WTC11 (cell line): ENCODE data around the gene PPP1R3F. TPM values are rescaled to one million over a fixed set of nuclear protein-coding genes. Genes with fewer than 3 reads are reported as not detected.

Experiments
- ATAC-seq: fragments of 200-7000 bp; cut with Tn5 transposase; 2 replicates; pipeline ENCODE4 v1.10.0; 2021; ENCODE audit warnings: mild to moderate bottlenecking, moderate library complexity
- CTCF ChIA-PET: fragments of 300-600 bp; sonication (Branson Sonifier 250); formaldehyde crosslinking; loops from one replicate; lab custom pipeline; 2021; ENCODE audit warnings: antibody characterized with exemption; lab: Charles Lee
- POLR2A ChIA-PET: fragments of 350-600 bp; sonication (Branson Sonifier 250); formaldehyde crosslinking; loops from one replicate; lab custom pipeline; 2021; ENCODE audit warnings: antibody characterized with exemption; lab: Charles Lee
- DNase-seq: peaks from one replicate; pipeline ENCODE4 v3.0.0; 2021; ENCODE audit warnings: low spot score
- H3K27ac Mint-ChIP-seq: 2 replicates; pipeline ENCODE4 v1.8.0; 2021; ENCODE audit warnings: mixed read lengths
- H3K27me3 Mint-ChIP-seq: 2 replicates; pipeline ENCODE4 v1.8.0; 2021; ENCODE audit warnings: low read depth, mild to moderate bottlenecking, moderate library complexity, mixed read lengths
- H3K36me3 Mint-ChIP-seq: 2 replicates; pipeline ENCODE4 v1.8.0; 2021; ENCODE audit warnings: mixed read lengths
- H3K4me1 Mint-ChIP-seq: 2 replicates; pipeline ENCODE4 v1.8.0; 2022; ENCODE audit warnings: mixed read lengths
- H3K4me3 Mint-ChIP-seq: 2 replicates; pipeline ENCODE4 v1.8.0; 2021; ENCODE audit warnings: mild to moderate bottlenecking, moderate library complexity, mixed read lengths
- H3K9me3 Mint-ChIP-seq: 2 replicates; pipeline ENCODE4 v1.8.0; 2021; ENCODE audit warnings: mixed read lengths
- AR ChIP-seq: fragments of 250-450 bp; sonication (Bioruptor Pico); IDR thresholded peaks from 2 replicates; pipeline ENCODE4 v1.9.0; 2021; ENCODE audit warnings: mild to moderate bottlenecking
- ATF1 ChIP-seq: sonication (generic); formaldehyde crosslinking; IDR thresholded peaks from 2 replicates; pipeline ENCODE4 v1.8.1; 2023; ENCODE audit warnings: mild to moderate bottlenecking, moderate library complexity, missing genetic modification reagents
- EMX1 ChIP-seq: fragments of 250-450 bp; sonication (Bioruptor Pico); IDR thresholded peaks from 2 replicates; pipeline ENCODE4 v1.8.0; 2021; ENCODE audit warnings: mild to moderate bottlenecking
- ERG ChIP-seq: fragments of 250-450 bp; sonication (Bioruptor Pico); IDR thresholded peaks from 2 replicates; pipeline ENCODE4 v1.8.0; 2021; ENCODE audit warnings: mild to moderate bottlenecking
- ESRRA ChIP-seq: sonication (generic); formaldehyde crosslinking; IDR thresholded peaks from 2 replicates; pipeline ENCODE4 v1.8.1; 2022; ENCODE audit warnings: mild to moderate bottlenecking, missing genetic modification reagents, borderline replicate concordance
- GTF2I ChIP-seq: fragments of 250-450 bp; sonication (Bioruptor Pico); conservative IDR thresholded peaks from 2 replicates; pipeline ENCODE4 v1.4.0; 2021; ENCODE audit warnings: mild to moderate bottlenecking
- JUN ChIP-seq: sonication (generic); formaldehyde crosslinking; IDR thresholded peaks from 2 replicates; pipeline ENCODE4 v1.8.0; 2023; ENCODE audit warnings: mild to moderate bottlenecking, missing genetic modification reagents
- NFE2L1 ChIP-seq: sonication (generic); formaldehyde crosslinking; IDR thresholded peaks from 2 replicates; pipeline ENCODE4 v1.8.1; 2023; ENCODE audit warnings: missing genetic modification reagents
- NR3C1 ChIP-seq: sonication (generic); formaldehyde crosslinking; conservative IDR thresholded peaks from 2 replicates; pipeline ENCODE4 v1.8.1; 2023; ENCODE audit warnings: low read depth, mild to moderate bottlenecking, missing genetic modification reagents
- PREB ChIP-seq: sonication (generic); formaldehyde crosslinking; IDR thresholded peaks from 2 replicates; pipeline ENCODE4 v1.8.1; 2022; ENCODE audit warnings: mild to moderate bottlenecking, missing genetic modification reagents, moderate library complexity, borderline replicate concordance
- SMAD4 ChIP-seq: sonication (generic); formaldehyde crosslinking; IDR thresholded peaks from 2 replicates; pipeline ENCODE4 v1.8.0; 2022; ENCODE audit warnings: mild to moderate bottlenecking, missing genetic modification reagents
- SP1 ChIP-seq: sonication (generic); formaldehyde crosslinking; conservative IDR thresholded peaks from 2 replicates; pipeline ENCODE4 v1.8.1; 2022; ENCODE audit warnings: missing genetic modification reagents
- TCF7 ChIP-seq: sonication (generic); formaldehyde crosslinking; IDR thresholded peaks from 2 replicates; pipeline ENCODE4 v1.8.0; 2022; ENCODE audit warnings: mild to moderate bottlenecking, low read depth, missing genetic modification reagents, moderate library complexity
- TP53 ChIP-seq: sonication (generic); formaldehyde crosslinking; IDR thresholded peaks from 2 replicates; pipeline ENCODE4 v1.8.1; 2023; ENCODE audit warnings: mild to moderate bottlenecking, missing genetic modification reagents
- ZBTB43 ChIP-seq: sonication (generic); formaldehyde crosslinking; IDR thresholded peaks from 2 replicates; pipeline ENCODE4 v1.8.1; 2023; ENCODE audit warnings: mild to moderate bottlenecking, missing genetic modification reagents
- ZNF121 ChIP-seq: sonication (generic); formaldehyde crosslinking; IDR thresholded peaks from 2 replicates; pipeline ENCODE4 v1.8.0; 2023; ENCODE audit warnings: missing genetic modification reagents
- ZNF138 ChIP-seq: sonication (generic); formaldehyde crosslinking; conservative IDR thresholded peaks from 2 replicates; pipeline ENCODE4 v1.8.1; 2022; ENCODE audit warnings: mild to moderate bottlenecking, moderate library complexity, missing genetic modification reagents
- ZNF317 ChIP-seq: sonication (generic); formaldehyde crosslinking; IDR thresholded peaks from 2 replicates; pipeline ENCODE4 v1.8.1; 2023; ENCODE audit warnings: low read depth, mild to moderate bottlenecking, moderate library complexity, missing genetic modification reagents, borderline replicate concordance
- ZNF512 ChIP-seq: sonication (generic); formaldehyde crosslinking; IDR thresholded peaks from 2 replicates; pipeline ENCODE4 v1.8.1; 2022; ENCODE audit warnings: missing genetic modification reagents, borderline replicate concordance
- ZNF532 ChIP-seq: fragments of 250-450 bp; sonication (Bioruptor Pico); IDR thresholded peaks from 2 replicates; pipeline ENCODE4 v1.9.0; 2021; ENCODE audit warnings: mild to moderate bottlenecking, borderline replicate concordance
- total RNA-seq: library from RNA; stranded (reverse); gene quantifications from 3 replicates; pipeline ENCODE4 v1.2.3, GENCODE V29; 2021

Gene PPP1R3F
- total RNA-seq, 1 experiment from 2014 or later, result 7.0 TPM

- no peak for TF ChIP-seq ERG (CRISPR knock-in tag)
- no peak for TF ChIP-seq ZNF512 (CRISPR knock-in tag)
- TF ChIP-seq TP53, result no peak
- no peak for TF ChIP-seq JUN
- no peak for TF ChIP-seq ZNF121 (CRISPR knock-in tag)
- TF ChIP-seq TCF7 (CRISPR knock-in tag), result no peak
- TF ChIP-seq SP1 (CRISPR knock-in tag), result no peak
- TF ChIP-seq ZNF138 (CRISPR knock-in tag), result no peak
- TF ChIP-seq NFE2L1 (CRISPR knock-in tag), result no peak
Observed at GRCh38 chrX:49272421-49272820, 2.8 kb downstream of the PPP1R3F start (continued).

- peaks cover 24% of the 10 kb centered on the region for H3K4me1 Mint-ChIP-seq
- peaks cover 8% of the 10 kb centered on the region; the same call in 1 of the 2 replicates for H3K36me3 Mint-ChIP-seq
- ChIA-PET CTCF (no interaction called here), POLR2A (no interaction called here)
- DNase-seq (no peak), ATAC-seq (no peak)
- no peak for TF ChIP-seq SMAD4 (CRISPR knock-in tag)
- no peak for TF ChIP-seq EMX1 (CRISPR knock-in tag)
- TF ChIP-seq ESRRA (CRISPR knock-in tag), result no peak
- no peaks in the 10 kb centered on the region for H3K27me3 Mint-ChIP-seq
- H3K27ac Mint-ChIP-seq, result no peak overlapping the region
- H3K4me3 Mint-ChIP-seq, result no peak overlapping the region
- H3K9me3 Mint-ChIP-seq, result no peaks in the 10 kb centered on the region
Observed at GRCh38 chrX:49273181-49273727, 3.7 kb downstream of the PPP1R3F start.

- CTCF ChIA-PET, result interaction anchor here (1.8 kb wide), 1 partner anchor 92 kb away, joined by 8 read pairs; no protein-coding TSS in a partner anchor
- DNase-seq (no peak), ATAC-seq (no peak)
- Mint-ChIP-seq H3K27ac (no peak overlapping the region), H3K36me3 (peaks cover 3% of the 10 kb centered on the region; the same call in 1 of the 2 replicates), H3K4me1 (peaks cover 18% of the 10 kb centered on the region), H3K4me3 (no peak overlapping the region), H3K9me3 (no peaks in the 10 kb centered on the region), H3K27me3 (no peaks in the 10 kb centered on the region)
- TF ChIP-seq ATF1, result no peak
- TF ChIP-seq AR (CRISPR knock-in tag), result no peak
- TF ChIP-seq PREB (CRISPR knock-in tag), result no peak
- no peak for TF ChIP-seq ZBTB43
- TF ChIP-seq NR3C1, result no peak
- TF ChIP-seq ZNF121 (CRISPR knock-in tag), result no peak
- no peak for TF ChIP-seq ZNF532 (CRISPR knock-in tag)
- TF ChIP-seq ZNF317, result no peak
- TF ChIP-seq GTF2I (CRISPR knock-in tag), result no peak
- POLR2A ChIA-PET, result no interaction called here
Observed at GRCh38 chrX:49276207-49276606, 6.6 kb downstream of the PPP1R3F start.
